D721Med (cell line): Measurements from ENCODE around the gene NSD1.

ENCODE experiments used
- DNase-seq: peaks from one replicate; pipeline ENCODE4 v3.0.0; 2011; ENCODE audit warnings: low spot score; ENCODE audit not compliant: insufficient read length
- FAIRE-seq: peaks from 2 replicates; lab custom pipeline; 2011; peaks lifted over from hg19 to GRCh38; lab: Jason Lieb, UNC
- TF ChIP-seq, protein P1 (sequence below): IDR thresholded peaks from 2 replicates; pipeline ENCODE4 v1.5.1; 2012; ENCODE audit warnings: mild to moderate bottlenecking, control low read depth; ENCODE audit not compliant: insufficient read depth; ENCODE audit errors: missing control alignments

NSD1 gene

GRCh38 chr5:177194268-177194667, 60.7 kb downstream of the NSD1 start:
- FAIRE-seq (no peak), DNase-seq (no peak)
- TF ChIP-seq, protein P1, sequence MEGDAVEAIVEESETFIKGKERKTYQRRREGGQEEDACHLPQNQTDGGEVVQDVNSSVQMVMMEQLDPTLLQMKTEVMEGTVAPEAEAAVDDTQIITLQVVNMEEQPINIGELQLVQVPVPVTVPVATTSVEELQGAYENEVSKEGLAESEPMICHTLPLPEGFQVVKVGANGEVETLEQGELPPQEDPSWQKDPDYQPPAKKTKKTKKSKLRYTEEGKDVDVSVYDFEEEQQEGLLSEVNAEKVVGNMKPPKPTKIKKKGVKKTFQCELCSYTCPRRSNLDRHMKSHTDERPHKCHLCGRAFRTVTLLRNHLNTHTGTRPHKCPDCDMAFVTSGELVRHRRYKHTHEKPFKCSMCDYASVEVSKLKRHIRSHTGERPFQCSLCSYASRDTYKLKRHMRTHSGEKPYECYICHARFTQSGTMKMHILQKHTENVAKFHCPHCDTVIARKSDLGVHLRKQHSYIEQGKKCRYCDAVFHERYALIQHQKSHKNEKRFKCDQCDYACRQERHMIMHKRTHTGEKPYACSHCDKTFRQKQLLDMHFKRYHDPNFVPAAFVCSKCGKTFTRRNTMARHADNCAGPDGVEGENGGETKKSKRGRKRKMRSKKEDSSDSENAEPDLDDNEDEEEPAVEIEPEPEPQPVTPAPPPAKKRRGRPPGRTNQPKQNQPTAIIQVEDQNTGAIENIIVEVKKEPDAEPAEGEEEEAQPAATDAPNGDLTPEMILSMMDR, result no peak

- FAIRE-seq (no peak), DNase-seq (no peak)
- TF ChIP-seq, protein P1, result no peak
Measured at GRCh38 chr5:177195307-177195952, 61.9 kb downstream of the NSD1 start.

DNA sequence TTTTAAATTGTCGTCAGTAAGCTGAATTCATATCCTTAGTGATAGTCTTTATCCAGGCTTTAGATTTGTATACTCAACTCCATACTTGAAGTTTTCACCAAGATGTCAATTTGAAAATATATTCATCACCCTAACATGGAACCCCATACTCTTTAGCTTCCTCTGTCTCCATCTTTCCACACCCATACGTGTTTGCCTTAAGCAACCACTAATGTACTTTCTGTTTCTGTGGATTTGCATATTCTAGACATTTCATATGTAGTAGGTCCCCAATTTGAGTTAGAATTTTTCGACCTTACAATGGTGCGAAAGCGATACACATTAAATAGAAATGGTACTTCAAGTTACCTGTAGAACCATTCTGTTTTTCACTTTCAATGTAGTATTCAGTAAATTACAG, 65.2 kb downstream of the NSD1 start:
- FAIRE-seq, result no peak
- no peak for DNase-seq
- TF ChIP-seq, protein P1, result no peak

- DNase-seq, result no peak
- FAIRE-seq, result no peak
- TF ChIP-seq, protein P1, result no peak
Measured at GRCh38 chr5:177204281-177204680, 70.7 kb downstream of the NSD1 start.

DNA sequence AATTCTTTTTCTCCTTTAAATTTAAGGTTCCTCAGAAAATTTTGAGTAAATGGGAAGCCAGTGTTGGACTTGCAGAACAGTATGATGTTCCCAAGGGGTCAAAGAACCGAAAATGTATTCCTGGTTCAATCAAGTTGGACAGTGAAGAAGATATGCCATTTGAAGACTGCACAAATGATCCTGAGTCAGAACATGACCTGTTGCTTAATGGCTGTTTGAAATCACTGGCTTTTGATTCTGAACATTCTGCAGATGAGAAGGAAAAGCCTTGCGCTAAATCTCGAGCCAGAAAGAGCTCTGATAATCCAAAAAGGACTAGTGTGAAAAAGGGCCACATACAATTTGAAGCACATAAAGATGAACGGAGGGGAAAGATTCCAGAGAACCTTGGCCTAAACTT, 76.0 kb downstream of the NSD1 start:
- FAIRE-seq (no peak), DNase-seq (no peak)
- TF ChIP-seq, protein P1, result no peak

- FAIRE-seq (no peak), DNase-seq (no peak)
- TF ChIP-seq, protein P1, result no peak
Measured at GRCh38 chr5:177212242-177212641, 78.7 kb downstream of the NSD1 start.

GRCh38 chr5:177220576-177220975, 87.0 kb downstream of the NSD1 start:
- DNase-seq, result no peak
- no peak for FAIRE-seq
- TF ChIP-seq, protein P1, result no peak
